HG03354 (cell line): Measurements from ENCODE around the gene HSD17B14.

Experiments
- ATAC-seq: cut with Tn5 transposase; IDR thresholded peaks from one replicate; pipeline ENCODE4 v1.9.1; 2021; ENCODE audit warnings: mild to moderate bottlenecking; ENCODE audit not compliant: unreplicated experiment, poor library complexity, severe bottlenecking

HSD17B14 gene

GRCh38 chr19:48835734-48836088 lies 580 bp downstream of the HSD17B14 start:
- peak; percentile 78 for ATAC-seq

GRCh38 chr19:48833977-48834376 lies 2.3 kb downstream of the HSD17B14 start:
- no peak for ATAC-seq

GRCh38 chr19:48833049-48833448 lies 3.2 kb downstream of the HSD17B14 start:
- no peak for ATAC-seq

- ATAC-seq: no peak
Observed at GRCh38 chr19:48830965-48831364, 5.3 kb downstream of the HSD17B14 start.

GRCh38 chr19:48830088-48830487 lies 6.2 kb downstream of the HSD17B14 start:
- no peak for ATAC-seq

GRCh38 chr19:48826606-48827020 lies 9.7 kb downstream of the HSD17B14 start:
- no peak for ATAC-seq

GRCh38 chr19:48822514-48822913 lies 13.8 kb downstream of the HSD17B14 start:
- ATAC-seq: no peak

- ATAC-seq: no peak
Observed at GRCh38 chr19:48821633-48822032, 14.7 kb downstream of the HSD17B14 start.

- no peak for ATAC-seq
Observed at GRCh38 chr19:48819366-48819816, 16.9 kb downstream of the HSD17B14 start.

GRCh38 chr19:48818234-48818820 lies 18.0 kb downstream of the HSD17B14 start:
- no peak for ATAC-seq

GRCh38 chr19:48817585-48818124 lies 18.6 kb downstream of the HSD17B14 start:
- ATAC-seq: no peak

- ATAC-seq: no peak
Observed at GRCh38 chr19:48815870-48816501, 20.3 kb downstream of the HSD17B14 start.

- no peak for ATAC-seq
Observed at GRCh38 chr19:48814895-48815294, 21.4 kb downstream of the HSD17B14 start.

GRCh38 chr19:48813123-48813913 lies 23.0 kb downstream of the HSD17B14 start:
- no peak for ATAC-seq

- peak; percentile 62 for ATAC-seq
Observed at GRCh38 chr19:48812094-48812929, 24.0 kb downstream of the HSD17B14 start.

- no peak for ATAC-seq
Observed at GRCh38 chr19:48810151-48810550, 26.1 kb downstream of the HSD17B14 start.

- ATAC-seq: no peak
Observed at GRCh38 chr19:48807590-48808308, 28.5 kb downstream of the HSD17B14 start.

- no peak for ATAC-seq
Observed at GRCh38 chr19:48806818-48807589, 29.3 kb downstream of the HSD17B14 start.

- no peak for ATAC-seq
Observed at GRCh38 chr19:48806518-48806817, 29.8 kb downstream of the HSD17B14 start.
